GM12892 (cell line): ENCODE results near the gene MAGI3.
A peak's percentile ranks its signal among the peaks of the same experiment; 100 is the strongest.
"Not testable (repeated sequence)": the region's sequence is repeated elsewhere in the genome, so short reads cannot be mapped to it uniquely, and the experiment has no call there.

Source experiments
- DNase-seq: peaks from one replicate; pipeline ENCODE4 v3.0.0; 2011; ENCODE audit not compliant: insufficient read length
- FAIRE-seq: peaks from 2 replicates; lab custom pipeline; 2011; peaks lifted over from hg19 to GRCh38; lab: Jason Lieb, UNC
- POLR2A ChIP-seq: IDR thresholded peaks from 2 replicates; pipeline ENCODE4 v1.6.1; 2011; ENCODE audit warnings: low read depth, low read length, control low read depth
- POLR2AphosphoS5 ChIP-seq: IDR thresholded peaks from 2 replicates; pipeline ENCODE4 v1.6.1; 2011; ENCODE audit warnings: low read depth, low read length, control low read depth
- TAF1 ChIP-seq: IDR thresholded peaks from 2 replicates; pipeline ENCODE4 v1.6.1; 2011; ENCODE audit warnings: low read depth, mild to moderate bottlenecking, control low read depth, low read length, borderline replicate concordance

The MAGI3 gene

GRCh38 chr1:113401728-113402127 lies 11.4 kb downstream of the MAGI3 start:
- FAIRE-seq, result no peak
- TF ChIP-seq TAF1, result no peak
- no peak for TF ChIP-seq POLR2AphosphoS5
- DNase-seq, result no peak

DNA sequence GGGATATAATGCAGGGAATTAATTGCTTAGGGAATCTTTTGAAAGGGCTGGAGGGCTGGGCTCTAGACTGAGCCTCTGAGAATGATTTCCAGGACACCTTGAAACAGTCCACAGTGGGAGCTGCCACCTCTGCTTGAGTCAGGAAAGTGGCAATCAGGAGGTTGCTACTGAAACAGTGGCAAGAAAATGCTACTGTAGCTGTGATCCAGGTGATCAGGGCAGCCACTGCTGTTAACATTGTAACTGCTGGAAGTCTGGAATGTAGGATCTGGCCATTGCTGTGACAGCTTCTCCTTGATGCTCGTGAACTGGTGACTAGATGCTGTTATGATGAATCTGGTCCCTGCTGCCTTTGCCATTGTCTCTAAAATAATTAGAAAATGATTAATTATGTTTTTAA lies 12.8 kb downstream of the MAGI3 start:
- FAIRE-seq, result no peak
- TF ChIP-seq POLR2AphosphoS5, result no peak
- no peak for DNase-seq

- no peak for DNase-seq
- peak; percentile 50 for FAIRE-seq
- no peak for TF ChIP-seq TAF1
Observed at GRCh38 chr1:113405573-113405972, 15.3 kb downstream of the MAGI3 start.

- not testable (repeated sequence) for DNase-seq, FAIRE-seq
Observed at GRCh38 chr1:113406149-113406548, 15.8 kb downstream of the MAGI3 start.

DNA sequence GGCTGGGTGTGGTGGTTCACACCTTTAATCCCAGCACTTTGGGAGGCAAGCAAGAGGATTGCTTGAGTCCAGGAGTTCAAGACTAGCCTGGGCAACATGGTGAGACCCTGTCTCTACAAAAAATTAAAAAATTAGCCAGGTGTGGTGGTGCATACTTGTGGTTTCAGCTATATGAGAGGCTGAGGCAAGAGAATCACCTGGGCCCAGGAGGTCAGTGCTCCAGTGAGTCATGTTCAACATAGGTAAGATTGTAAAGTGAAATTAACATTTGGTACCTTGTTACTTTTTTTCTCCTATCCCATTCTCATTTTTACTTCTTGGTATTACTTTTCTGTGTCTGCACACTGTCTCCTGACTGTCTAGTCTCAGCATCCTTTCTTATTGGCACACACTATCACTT lies 19.0 kb downstream of the MAGI3 start:
- no peak for TF ChIP-seq POLR2A
- TF ChIP-seq TAF1, result no peak
- TF ChIP-seq POLR2AphosphoS5, result no peak
- FAIRE-seq (no peak), DNase-seq (no peak)

- FAIRE-seq, DNase-seq: not testable (repeated sequence)
Observed at GRCh38 chr1:113412020-113412419, 21.7 kb downstream of the MAGI3 start.

DNA sequence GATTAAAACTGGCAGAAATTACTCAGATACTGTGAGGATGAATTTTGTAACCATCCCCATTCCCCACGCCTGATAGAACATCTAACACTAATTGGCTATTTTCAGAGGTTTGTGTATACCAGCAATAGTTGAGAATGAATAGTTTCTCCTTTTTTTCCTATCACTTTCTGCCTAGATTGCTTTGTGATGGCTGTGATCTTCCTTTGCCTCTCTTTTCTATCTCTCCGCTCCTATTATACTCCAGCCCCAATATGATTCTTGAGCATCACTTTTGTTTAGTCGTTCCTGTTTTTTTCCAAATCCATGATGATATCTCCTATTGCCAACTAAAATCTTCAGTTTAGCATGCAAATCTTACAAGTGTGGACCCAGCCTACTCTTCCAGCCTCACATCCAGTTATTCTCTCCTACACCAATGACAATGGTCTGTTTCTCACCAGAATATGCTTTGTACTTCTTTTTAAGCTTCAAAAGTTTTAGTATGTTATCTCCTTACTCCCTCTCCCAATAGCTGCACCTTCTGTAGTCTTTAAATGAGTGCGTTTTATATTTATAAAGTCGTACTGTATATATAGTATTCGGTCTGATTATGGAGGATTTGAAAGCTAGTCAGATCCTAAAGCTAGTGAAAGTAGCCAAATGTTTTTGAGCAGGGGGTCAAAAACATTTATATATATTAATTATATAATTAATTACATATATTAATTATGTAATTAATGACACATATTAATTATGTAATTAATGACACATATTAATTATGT lies 25.2 kb downstream of the MAGI3 start:
- DNase-seq (no peak), FAIRE-seq (no peak)
- no peak for TF ChIP-seq POLR2AphosphoS5
- TF ChIP-seq TAF1, result no peak
- no peak for TF ChIP-seq POLR2A

- not testable (repeated sequence) for FAIRE-seq
Observed at GRCh38 chr1:113416071-113416470, 25.8 kb downstream of the MAGI3 start.

DNA sequence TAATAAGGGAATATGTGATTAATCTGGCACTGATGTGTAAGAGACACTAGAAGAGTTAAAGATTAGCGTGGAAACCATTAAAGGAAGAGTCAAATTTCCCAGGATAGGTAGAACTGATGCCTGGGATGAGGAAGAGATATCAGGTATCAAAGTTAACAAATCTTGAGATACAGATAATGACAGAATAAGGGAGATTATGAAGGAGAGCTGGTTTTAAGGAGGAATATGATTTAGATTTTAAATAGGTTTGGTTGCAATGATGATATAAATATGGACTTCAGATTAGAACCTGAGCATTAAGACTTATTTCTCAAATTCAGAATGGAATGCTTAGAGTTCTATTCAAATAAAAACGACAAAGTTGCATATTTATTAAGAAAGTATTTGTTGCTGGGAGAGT lies 26.2 kb downstream of the MAGI3 start:
- no peak for FAIRE-seq
- TF ChIP-seq POLR2A (no peak), TAF1 (no peak), POLR2AphosphoS5 (no peak)
- DNase-seq, result no peak

More at GRCh38 chr1:113416071-113416470, 25.8 kb downstream of the MAGI3 start:
- not testable (repeated sequence) for DNase-seq

DNA sequence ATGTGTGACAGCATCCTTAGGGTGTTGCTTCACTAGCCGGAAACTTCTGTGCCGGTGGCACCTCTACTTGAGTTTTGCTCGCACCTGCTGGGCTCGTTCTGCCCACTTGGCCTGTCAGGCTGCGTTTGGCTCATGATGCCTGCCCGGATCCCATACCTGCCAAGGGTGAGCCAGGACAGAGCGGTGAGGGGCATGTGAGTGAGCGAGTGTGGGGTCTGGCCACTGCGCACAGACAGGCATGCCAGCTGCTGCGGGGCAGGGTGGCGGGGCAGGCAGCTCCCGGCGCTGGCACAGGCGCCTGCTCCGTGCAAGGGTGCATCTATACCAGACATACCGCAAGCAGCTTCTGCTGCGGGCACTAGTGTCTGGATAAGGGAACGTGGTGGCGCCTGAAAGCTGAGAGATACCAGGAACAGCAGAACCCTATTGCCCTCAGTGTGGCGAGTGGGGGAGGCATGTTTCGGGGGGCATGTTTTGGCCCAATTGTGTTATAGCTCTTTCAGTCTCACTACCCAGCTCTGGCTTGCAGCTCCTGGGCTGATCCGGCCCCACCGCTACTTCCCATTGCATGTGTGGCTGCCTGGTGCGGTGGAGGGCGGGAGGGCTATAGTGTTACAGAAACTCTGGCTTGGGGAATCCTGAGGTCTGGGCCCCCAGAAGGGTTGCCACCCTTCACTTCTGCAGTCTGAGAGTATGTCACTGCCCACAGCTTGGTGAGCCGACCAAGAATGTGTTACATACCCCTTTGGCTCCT lies 32.2 kb downstream of the MAGI3 start:
- FAIRE-seq, result no peak
- TF ChIP-seq POLR2A (no peak), POLR2AphosphoS5 (no peak), TAF1 (no peak)

GRCh38 chr1:113423826-113424225 lies 33.5 kb downstream of the MAGI3 start:
- TF ChIP-seq TAF1 (no peak), POLR2AphosphoS5 (no peak), POLR2A (no peak)
- FAIRE-seq (no peak), DNase-seq (no peak)

More for the DNA sequence above, 32.2 kb downstream of the MAGI3 start:
- DNase-seq, result no peak

DNA sequence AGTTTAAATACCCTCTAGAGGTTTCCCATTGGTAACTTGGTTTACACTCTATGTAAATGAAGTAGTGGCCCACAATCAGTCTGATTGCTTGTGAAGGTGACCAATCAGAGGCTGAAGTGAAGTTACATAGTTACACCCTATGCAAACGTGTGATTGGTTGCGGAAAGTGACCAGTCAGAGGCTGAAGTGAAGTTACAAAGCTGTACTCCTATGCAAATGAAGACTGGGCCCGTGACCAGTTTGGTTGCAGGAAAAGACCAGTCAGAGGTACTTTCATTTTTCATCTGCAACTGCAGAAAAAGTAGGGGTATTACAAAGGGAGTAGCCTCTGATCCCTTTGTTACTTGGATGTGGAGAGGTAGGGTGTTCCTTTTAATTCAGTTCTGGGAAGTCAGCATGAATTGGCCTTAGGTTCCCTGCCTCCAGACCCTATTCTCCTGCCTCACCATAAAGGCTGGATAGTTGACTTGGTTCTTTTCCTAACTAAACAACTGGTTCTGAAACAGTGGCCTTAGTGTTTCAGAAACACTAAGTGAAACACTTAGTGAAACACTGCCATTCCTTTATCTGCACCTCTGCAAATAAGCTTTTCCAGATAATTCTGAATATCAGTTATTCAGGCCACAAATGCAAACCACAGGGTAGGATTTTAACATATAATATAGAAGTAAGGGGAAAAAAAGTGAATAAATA lies 39.3 kb downstream of the MAGI3 start:
- peak; percentile 24 for FAIRE-seq
- no peak for DNase-seq
- TF ChIP-seq POLR2AphosphoS5 (no peak), POLR2A (no peak), TAF1 (no peak)
